Mammary epithelial cell (primary cell): ENCODE measurements around the gene LDLRAD4.

Experiments used
- EZH2 ChIP-seq: IDR thresholded peaks from 2 replicates; pipeline ENCODE4 v1.6.1; 2012; ENCODE audit warnings: low read length, inconsistent platforms, borderline replicate concordance
- TF ChIP-seq, protein P1 (sequence below), 2 donors: IDR thresholded peaks in 1 of 2; conservative IDR thresholded peaks in 1 of 2; 2 replicates each; pipeline ENCODE4 v1.5.1; 2011 to 2012; ENCODE audit warnings: inconsistent platforms in 2 of 2, low read length in 2 of 2, mild to moderate bottlenecking in 2 of 2, control low read depth in 1 of 2, low read depth in 1 of 2; ENCODE audit not compliant: insufficient read depth in 1 of 2; ENCODE audit errors: extremely low read depth in 1 of 2

DNA sequence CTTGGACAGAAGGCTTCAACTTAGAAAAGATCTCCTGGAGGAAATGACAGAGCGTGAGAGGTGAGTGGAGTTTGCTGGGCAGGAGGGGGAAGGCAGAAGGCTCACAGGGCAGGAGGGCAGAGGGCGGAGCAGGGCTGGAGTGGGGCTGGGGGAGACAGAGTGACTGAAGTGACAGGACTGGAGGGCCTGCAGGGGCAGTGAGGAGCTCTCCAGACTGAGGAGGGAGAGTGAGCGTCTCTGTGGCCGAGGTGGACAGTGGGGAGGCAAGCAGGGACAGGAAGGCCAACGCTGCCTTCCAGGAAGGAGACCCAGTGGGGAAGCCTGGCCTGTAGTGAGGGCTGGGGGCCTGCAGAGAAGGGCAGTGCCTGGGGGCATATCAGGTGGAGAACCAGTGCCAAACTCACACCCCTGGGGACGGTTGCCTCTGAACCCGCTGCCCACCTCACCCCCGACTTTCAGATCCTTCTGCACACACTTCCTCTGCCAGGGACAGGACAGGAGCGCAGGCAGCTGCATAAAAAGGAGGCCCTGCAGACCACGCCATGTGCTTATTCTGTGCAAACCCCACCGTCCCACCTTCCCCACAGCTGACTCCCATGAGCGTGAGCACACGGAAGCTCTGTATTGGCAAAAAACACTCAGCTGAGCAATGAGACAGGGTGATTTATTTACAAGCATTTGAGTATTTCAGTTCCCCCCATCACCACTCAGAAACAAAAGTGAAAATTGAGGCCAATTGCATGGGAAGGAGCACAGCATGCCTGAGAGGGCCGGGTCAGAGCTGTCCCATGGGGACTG, 263.5 kb downstream of the LDLRAD4 start:
- TF ChIP-seq, protein P1, sequence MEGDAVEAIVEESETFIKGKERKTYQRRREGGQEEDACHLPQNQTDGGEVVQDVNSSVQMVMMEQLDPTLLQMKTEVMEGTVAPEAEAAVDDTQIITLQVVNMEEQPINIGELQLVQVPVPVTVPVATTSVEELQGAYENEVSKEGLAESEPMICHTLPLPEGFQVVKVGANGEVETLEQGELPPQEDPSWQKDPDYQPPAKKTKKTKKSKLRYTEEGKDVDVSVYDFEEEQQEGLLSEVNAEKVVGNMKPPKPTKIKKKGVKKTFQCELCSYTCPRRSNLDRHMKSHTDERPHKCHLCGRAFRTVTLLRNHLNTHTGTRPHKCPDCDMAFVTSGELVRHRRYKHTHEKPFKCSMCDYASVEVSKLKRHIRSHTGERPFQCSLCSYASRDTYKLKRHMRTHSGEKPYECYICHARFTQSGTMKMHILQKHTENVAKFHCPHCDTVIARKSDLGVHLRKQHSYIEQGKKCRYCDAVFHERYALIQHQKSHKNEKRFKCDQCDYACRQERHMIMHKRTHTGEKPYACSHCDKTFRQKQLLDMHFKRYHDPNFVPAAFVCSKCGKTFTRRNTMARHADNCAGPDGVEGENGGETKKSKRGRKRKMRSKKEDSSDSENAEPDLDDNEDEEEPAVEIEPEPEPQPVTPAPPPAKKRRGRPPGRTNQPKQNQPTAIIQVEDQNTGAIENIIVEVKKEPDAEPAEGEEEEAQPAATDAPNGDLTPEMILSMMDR (conservative IDR thresholded peaks at IDR 0.05 in 1 of 2, IDR thresholded peaks at IDR 0.05 in 1 of 2; ENCODE audit: extremely low read depth in 1 of 2, insufficient read depth in 1 of 2, low read depth in 1 of 2, low read length in 2 of 2), result no peak
- TF ChIP-seq EZH2, result no peak
